Measurements from ENCODE around the gene CECR2.

Gene CECR2

GRCh38 chr22:17477391-17477833 is 108.2 kb downstream of the CECR2 start:
- Histone ChIP-seq H2AK5ac (ENCODE audit: low read length) (no peak overlapping the region), H3K79me2 (ENCODE audit: control insufficient read depth, insufficient read depth, low read length, poor library complexity) (no peaks in the 10 kb centered on the region), H3K27ac (ENCODE audit: low read depth, low read length) (no peak overlapping the region), H2BK5ac (ENCODE audit: low read depth, low read length, poor library complexity) (no peak overlapping the region), H3K4ac (ENCODE audit: low read depth, low read length) (no peak overlapping the region), H3K4me2 (ENCODE audit: low read length) (no peak overlapping the region), H3K4me3 (ENCODE audit: low read depth, low read length) (no peak overlapping the region), H3K14ac (ENCODE audit: low read length) (no peak overlapping the region), H2BK12ac (ENCODE audit: low read length) (no peak overlapping the region), H3K18ac (ENCODE audit: low read length) (no peak overlapping the region), H3K27me3 (ENCODE audit: insufficient read depth, low read length) (no peaks in the 10 kb centered on the region), H4K91ac (ENCODE audit: low read depth, low read length) (no peak overlapping the region), H3K9me3 (ENCODE audit: insufficient read depth, low read depth, low read length) (no peaks in the 10 kb centered on the region), H2BK120ac (ENCODE audit: insufficient read depth, low read length, poor library complexity) (no peak overlapping the region), H4K12ac (ENCODE audit: low read depth, low read length) (no peak overlapping the region), H3K79me1 (ENCODE audit: low read length) (no peaks in the 10 kb centered on the region), H2AFZ (ENCODE audit: insufficient read depth, low read length, poor library complexity) (no peak overlapping the region), H3K9ac (ENCODE audit: low read length) (no peak overlapping the region), H3K23ac (ENCODE audit: low read length) (no peak overlapping the region), H3K36me3 (ENCODE audit: control insufficient read depth in 1 of 2, insufficient read depth in 2 of 2, low read length in 2 of 2) (no peaks in the 10 kb centered on the region), H4K8ac (ENCODE audit: low read depth, low read length) (no peak overlapping the region), H3K4me1 (ENCODE audit: control insufficient read depth in 1 of 2, insufficient read depth in 2 of 2, low read length in 2 of 2) (no peaks in the 10 kb centered on the region)
- WGBS (ENCODE audit: extremely low coverage, insufficient coverage, insufficient read length), result no CpG with 5 or more reads among the region's 14 CpGs
- DNase-seq, result no peak

- no peak overlapping the region for H3K4me2 ChIP-seq (ENCODE audit: low read length)
- no peak overlapping the region for H3K27ac ChIP-seq (ENCODE audit: low read depth, low read length)
- DNase-seq, result no peak
- no peak overlapping the region for H3K4me3 ChIP-seq (ENCODE audit: low read depth, low read length)
- H4K12ac ChIP-seq (ENCODE audit: low read depth, low read length), result no peak overlapping the region
- no peak overlapping the region for H3K14ac ChIP-seq (ENCODE audit: low read length)
- no peak overlapping the region for H2BK120ac ChIP-seq (ENCODE audit: insufficient read depth, low read length, poor library complexity)
- H2AFZ ChIP-seq (ENCODE audit: insufficient read depth, low read length, poor library complexity), result no peak overlapping the region
- no peaks in the 10 kb centered on the region for H3K36me3 ChIP-seq (ENCODE audit: control insufficient read depth in 1 of 2, insufficient read depth in 2 of 2, low read length in 2 of 2)
- no peaks in the 10 kb centered on the region for H3K79me1 ChIP-seq (ENCODE audit: low read length)
- no peaks in the 10 kb centered on the region for H3K4me1 ChIP-seq (ENCODE audit: control insufficient read depth in 1 of 2, insufficient read depth in 2 of 2, low read length in 2 of 2)
- no peak overlapping the region for H3K18ac ChIP-seq (ENCODE audit: low read length)
- no peak overlapping the region for H4K8ac ChIP-seq (ENCODE audit: low read depth, low read length)
- H4K91ac ChIP-seq (ENCODE audit: low read depth, low read length), result no peak overlapping the region
- H2BK5ac ChIP-seq (ENCODE audit: low read depth, low read length, poor library complexity), result no peak overlapping the region
- no CpG with 5 or more reads among the region's 2 CpGs for WGBS (ENCODE audit: extremely low coverage, insufficient coverage, insufficient read length)
- H3K23ac ChIP-seq (ENCODE audit: low read length), result peak overlapping the region; percentile 92
- no peaks in the 10 kb centered on the region for H3K79me2 ChIP-seq (ENCODE audit: control insufficient read depth, insufficient read depth, low read length, poor library complexity)
- no peak overlapping the region for H3K9ac ChIP-seq (ENCODE audit: low read length)
- H2BK12ac ChIP-seq (ENCODE audit: low read length), result no peak overlapping the region
- no peaks in the 10 kb centered on the region for H3K27me3 ChIP-seq (ENCODE audit: insufficient read depth, low read length)
- H3K9me3 ChIP-seq (ENCODE audit: insufficient read depth, low read depth, low read length), result no peaks in the 10 kb centered on the region
- no peak overlapping the region for H3K4ac ChIP-seq (ENCODE audit: low read depth, low read length)
- no peak overlapping the region for H2AK5ac ChIP-seq (ENCODE audit: low read length)
Observed at GRCh38 chr22:17479135-17479534, 109.9 kb downstream of the CECR2 start.

- Histone ChIP-seq H4K91ac (ENCODE audit: low read depth, low read length) (no peak overlapping the region), H3K18ac (ENCODE audit: low read length) (no peak overlapping the region), H3K9ac (ENCODE audit: low read length) (no peak overlapping the region), H3K14ac (ENCODE audit: low read length) (no peak overlapping the region), H2AK5ac (ENCODE audit: low read length) (no peak overlapping the region), H3K79me1 (ENCODE audit: low read length) (no peaks in the 10 kb centered on the region), H3K4me1 (ENCODE audit: control insufficient read depth in 1 of 2, insufficient read depth in 2 of 2, low read length in 2 of 2) (no peaks in the 10 kb centered on the region), H2BK12ac (ENCODE audit: low read length) (no peak overlapping the region), H3K23ac (ENCODE audit: low read length) (no peak overlapping the region), H2AFZ (ENCODE audit: insufficient read depth, low read length, poor library complexity) (no peak overlapping the region), H3K4me2 (ENCODE audit: low read length) (no peak overlapping the region), H4K12ac (ENCODE audit: low read depth, low read length) (no peak overlapping the region), H3K79me2 (ENCODE audit: control insufficient read depth, insufficient read depth, low read length, poor library complexity) (no peaks in the 10 kb centered on the region), H3K36me3 (ENCODE audit: control insufficient read depth in 1 of 2, insufficient read depth in 2 of 2, low read length in 2 of 2) (no peaks in the 10 kb centered on the region), H3K27me3 (ENCODE audit: insufficient read depth, low read length) (no peaks in the 10 kb centered on the region), H4K8ac (ENCODE audit: low read depth, low read length) (no peak overlapping the region), H2BK120ac (ENCODE audit: insufficient read depth, low read length, poor library complexity) (no peak overlapping the region), H2BK5ac (ENCODE audit: low read depth, low read length, poor library complexity) (no peak overlapping the region), H3K27ac (ENCODE audit: low read depth, low read length) (no peak overlapping the region), H3K4ac (ENCODE audit: low read depth, low read length) (no peak overlapping the region), H3K4me3 (ENCODE audit: low read depth, low read length) (no peak overlapping the region), H3K9me3 (ENCODE audit: insufficient read depth, low read depth, low read length) (no peaks in the 10 kb centered on the region)
- no CpG with 5 or more reads among the region's 5 CpGs for WGBS (ENCODE audit: extremely low coverage, insufficient coverage, insufficient read length)
- DNase-seq, result no peak
Observed at GRCh38 chr22:17481424-17481823, 112.2 kb downstream of the CECR2 start.

- Histone ChIP-seq H3K79me2 (ENCODE audit: control insufficient read depth, insufficient read depth, low read length, poor library complexity) (no peaks in the 10 kb centered on the region), H3K4me2 (ENCODE audit: low read length) (no peak overlapping the region), H2BK5ac (ENCODE audit: low read depth, low read length, poor library complexity) (no peak overlapping the region), H3K36me3 (ENCODE audit: control insufficient read depth in 1 of 2, insufficient read depth in 2 of 2, low read length in 2 of 2) (no peaks in the 10 kb centered on the region), H3K4me3 (ENCODE audit: low read depth, low read length) (no peak overlapping the region), H3K9ac (ENCODE audit: low read length) (no peak overlapping the region), H3K14ac (ENCODE audit: low read length) (no peak overlapping the region), H3K4me1 (ENCODE audit: control insufficient read depth in 1 of 2, insufficient read depth in 2 of 2, low read length in 2 of 2) (no peaks in the 10 kb centered on the region), H2AK5ac (ENCODE audit: low read length) (no peak overlapping the region), H3K23ac (ENCODE audit: low read length) (no peak overlapping the region), H3K79me1 (ENCODE audit: low read length) (no peaks in the 10 kb centered on the region), H2BK12ac (ENCODE audit: low read length) (no peak overlapping the region), H3K18ac (ENCODE audit: low read length) (no peak overlapping the region), H2AFZ (ENCODE audit: insufficient read depth, low read length, poor library complexity) (no peak overlapping the region), H4K8ac (ENCODE audit: low read depth, low read length) (no peak overlapping the region), H3K27ac (ENCODE audit: low read depth, low read length) (no peak overlapping the region), H2BK120ac (ENCODE audit: insufficient read depth, low read length, poor library complexity) (no peak overlapping the region), H3K27me3 (ENCODE audit: insufficient read depth, low read length) (no peaks in the 10 kb centered on the region), H4K12ac (ENCODE audit: low read depth, low read length) (no peak overlapping the region), H3K9me3 (ENCODE audit: insufficient read depth, low read depth, low read length) (no peaks in the 10 kb centered on the region), H3K4ac (ENCODE audit: low read depth, low read length) (no peak overlapping the region), H4K91ac (ENCODE audit: low read depth, low read length) (no peak overlapping the region)
- no peak for DNase-seq
- no CpG with 5 or more reads among the region's 2 CpGs for WGBS (ENCODE audit: extremely low coverage, insufficient coverage, insufficient read length)
Observed at GRCh38 chr22:17483688-17484372, 114.6 kb downstream of the CECR2 start.
